OCI-LY3 (cell line): ENCODE data around the gene OGFOD2.

ENCODE experiments used
- EZH2phosphoT487 ChIP-seq: fragments of 200-600 bp; shearing (Covaris generic); IDR thresholded peaks from 2 replicates; pipeline ENCODE4 v1.6.1; 2018; ENCODE audit warnings: antibody characterized with exemption, mixed run types, low read depth
- TF ChIP-seq, protein P1 (sequence below): fragments of 200-600, 300-600 bp; sonication (generic); IDR thresholded peaks from 2 replicates; pipeline ENCODE4 v1.5.1; 2014; ENCODE audit warnings: antibody characterized with exemption, low read length, low read depth

DNA sequence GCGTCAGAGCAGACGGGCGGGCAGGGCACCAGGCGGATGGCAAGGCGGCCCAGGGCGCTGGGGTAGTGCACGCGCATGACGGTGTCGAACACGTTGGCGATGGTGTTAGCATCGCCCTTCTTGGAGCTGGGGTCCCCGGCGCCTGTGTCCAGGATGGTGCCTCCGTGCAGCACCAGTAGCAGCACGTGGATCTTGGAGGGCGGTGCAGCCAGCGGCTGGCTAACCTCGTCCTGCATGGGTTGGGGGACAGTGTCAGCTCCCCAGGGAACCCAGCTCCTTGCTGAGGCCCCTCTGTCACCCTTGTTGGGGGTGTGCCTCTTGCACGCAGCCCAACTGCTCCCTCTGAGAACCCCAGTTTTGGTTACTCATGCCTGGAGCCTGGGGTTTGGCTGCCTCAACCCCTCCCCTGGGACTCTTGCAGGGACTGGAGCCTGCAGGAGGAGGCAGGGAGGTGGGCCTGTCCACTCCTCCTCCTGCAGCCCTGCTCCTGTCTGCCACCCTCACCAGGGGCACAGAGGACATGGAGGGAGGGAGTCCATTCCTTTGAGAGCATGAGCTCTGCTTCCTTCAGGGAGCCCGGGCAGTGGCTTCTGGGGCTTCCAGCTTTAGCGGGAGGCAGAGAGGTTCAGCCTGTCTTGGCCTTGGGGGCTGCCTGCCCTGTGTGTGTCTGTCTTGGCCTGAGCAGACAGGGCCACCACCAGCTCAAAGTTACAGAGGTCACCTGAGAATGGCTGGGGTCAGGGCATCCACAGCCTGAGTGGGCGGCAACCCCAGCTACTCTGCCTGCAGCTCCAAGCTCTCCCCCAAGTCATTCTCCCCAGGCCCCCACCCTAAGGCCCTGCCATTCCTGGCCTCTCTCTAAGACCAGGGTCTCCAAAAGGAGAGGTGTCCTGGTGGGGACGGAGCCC is 22.6 kb downstream of the OGFOD2 start:
- TF ChIP-seq, protein P1, sequence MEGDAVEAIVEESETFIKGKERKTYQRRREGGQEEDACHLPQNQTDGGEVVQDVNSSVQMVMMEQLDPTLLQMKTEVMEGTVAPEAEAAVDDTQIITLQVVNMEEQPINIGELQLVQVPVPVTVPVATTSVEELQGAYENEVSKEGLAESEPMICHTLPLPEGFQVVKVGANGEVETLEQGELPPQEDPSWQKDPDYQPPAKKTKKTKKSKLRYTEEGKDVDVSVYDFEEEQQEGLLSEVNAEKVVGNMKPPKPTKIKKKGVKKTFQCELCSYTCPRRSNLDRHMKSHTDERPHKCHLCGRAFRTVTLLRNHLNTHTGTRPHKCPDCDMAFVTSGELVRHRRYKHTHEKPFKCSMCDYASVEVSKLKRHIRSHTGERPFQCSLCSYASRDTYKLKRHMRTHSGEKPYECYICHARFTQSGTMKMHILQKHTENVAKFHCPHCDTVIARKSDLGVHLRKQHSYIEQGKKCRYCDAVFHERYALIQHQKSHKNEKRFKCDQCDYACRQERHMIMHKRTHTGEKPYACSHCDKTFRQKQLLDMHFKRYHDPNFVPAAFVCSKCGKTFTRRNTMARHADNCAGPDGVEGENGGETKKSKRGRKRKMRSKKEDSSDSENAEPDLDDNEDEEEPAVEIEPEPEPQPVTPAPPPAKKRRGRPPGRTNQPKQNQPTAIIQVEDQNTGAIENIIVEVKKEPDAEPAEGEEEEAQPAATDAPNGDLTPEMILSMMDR = no peak
- TF ChIP-seq EZH2phosphoT487 = no peak
